ENCODE results near the gene PPP1R14C.
"Not testable (repeated sequence)": the region's sequence is repeated elsewhere in the genome, so short reads cannot be mapped to it uniquely, and the experiment has no call there.

PPP1R14C gene

DNA sequence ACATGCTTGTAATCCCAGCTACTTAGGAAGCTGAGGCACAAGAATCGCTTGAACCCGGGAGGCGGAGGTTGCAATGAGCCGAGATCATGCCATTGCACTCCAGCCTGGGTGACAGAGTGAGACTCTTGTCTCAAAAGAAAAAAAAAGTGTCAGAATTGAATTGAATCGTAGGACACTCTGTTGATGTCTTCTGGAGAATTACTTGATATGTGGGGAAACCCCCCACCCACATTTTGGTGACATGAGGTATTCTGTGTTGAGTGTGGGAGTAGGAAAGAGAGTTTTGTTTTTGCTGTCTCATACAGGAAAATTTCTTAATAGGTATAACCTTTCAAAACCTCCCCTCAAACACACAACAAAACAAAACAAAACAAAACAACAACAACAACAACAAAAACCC is 98.9 kb downstream of the PPP1R14C start:
- H3K9me3 ChIP-seq (ENCODE audit: control insufficient read depth in 1 of 2, low read length in 2 of 2); H3K4me3 ChIP-seq (ENCODE audit: low read depth in 1 of 2, low read length in 2 of 2); H3K27ac ChIP-seq (ENCODE audit: low read length); H3K27me3 ChIP-seq (ENCODE audit: low read depth, low read length); H3K36me3 ChIP-seq (ENCODE audit: control insufficient read depth in 1 of 2, insufficient read depth in 2 of 2, low read length in 2 of 2); H3K4me1 ChIP-seq (ENCODE audit: control insufficient read depth in 1 of 2, insufficient read depth in 2 of 2, low read length in 2 of 2): not testable (repeated sequence)

DNA sequence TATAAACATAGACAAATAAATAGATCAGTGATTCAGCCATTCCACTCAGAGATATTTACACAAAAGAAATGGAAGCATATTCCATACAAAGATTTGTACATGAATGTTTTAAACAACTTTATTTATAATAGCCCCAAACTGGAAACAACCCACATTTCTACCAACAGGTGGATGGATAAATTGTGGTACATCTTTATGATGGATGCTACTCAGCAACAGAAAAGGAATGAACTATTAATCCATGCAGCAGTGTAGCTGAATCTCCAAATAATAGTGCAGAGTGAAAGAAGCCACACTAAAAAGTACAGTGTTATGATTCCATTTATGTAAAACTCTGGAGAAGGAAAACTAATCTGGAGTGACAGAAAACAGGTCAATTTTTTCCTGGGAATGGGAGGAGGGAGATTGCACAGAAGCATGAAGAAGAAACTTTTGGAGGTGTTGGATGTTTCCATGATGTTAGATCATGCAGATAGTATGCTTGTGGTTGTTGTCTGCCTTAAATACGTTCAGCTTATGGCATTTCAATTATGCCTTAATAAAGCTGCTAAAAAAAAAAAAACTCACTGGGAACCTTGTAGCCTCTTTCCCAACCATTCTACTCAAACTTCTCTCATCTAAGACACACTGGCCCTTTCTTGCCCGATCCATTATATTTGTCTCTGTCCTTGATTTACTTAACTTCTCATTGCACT is 100.9 kb downstream of the PPP1R14C start:
- Histone ChIP-seq H3K36me3 (ENCODE audit: control insufficient read depth in 1 of 2, insufficient read depth in 2 of 2, low read length in 2 of 2) (no peaks in the 10 kb centered on the region), H3K4me1 (ENCODE audit: control insufficient read depth in 1 of 2, insufficient read depth in 2 of 2, low read length in 2 of 2) (no peaks in the 10 kb centered on the region), H3K27ac (ENCODE audit: low read length) (no peak overlapping the region), H3K4me3 (ENCODE audit: low read depth in 1 of 2, low read length in 2 of 2) (no peak overlapping the region), H3K9me3 (ENCODE audit: control insufficient read depth in 1 of 2, low read length in 2 of 2) (no peaks in the 10 kb centered on the region), H3K27me3 (ENCODE audit: low read depth, low read length) (no peaks in the 10 kb centered on the region)

DNA sequence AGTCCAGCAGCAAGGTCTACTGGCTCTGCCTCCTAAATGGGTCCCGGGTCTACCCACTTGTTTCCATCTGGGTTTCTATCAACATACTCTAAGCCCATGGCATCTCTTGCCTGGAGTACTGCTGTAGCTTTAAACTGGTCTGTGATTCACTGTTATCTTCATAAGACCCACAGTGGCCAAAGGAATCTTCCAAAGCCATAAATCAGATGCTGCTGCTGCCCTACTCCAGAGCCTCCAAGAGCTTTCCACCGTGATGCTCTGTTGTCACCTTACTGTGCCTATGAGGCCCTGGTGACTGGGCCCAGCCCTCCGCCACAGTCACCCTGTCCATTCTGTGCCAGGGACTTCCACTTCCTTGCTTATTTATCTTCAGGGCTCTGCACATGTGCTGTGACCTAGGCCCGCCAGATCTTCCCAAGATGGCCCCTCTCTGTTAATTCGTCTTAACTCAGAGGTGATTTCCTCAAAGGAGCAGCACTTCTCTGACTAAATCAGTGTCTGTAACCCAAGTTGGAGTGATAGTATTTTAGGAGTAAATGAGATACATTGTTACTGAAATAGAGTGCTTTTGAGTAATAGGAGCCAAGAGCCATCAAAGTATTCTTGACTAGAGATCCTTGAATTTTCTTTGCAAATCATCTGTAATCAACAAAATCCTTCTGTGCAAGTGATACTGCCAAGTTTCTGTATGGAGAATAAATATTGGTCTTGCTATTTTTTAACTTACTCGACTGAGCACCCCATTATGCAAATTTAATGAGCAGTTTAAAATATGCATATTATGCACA is 102.5 kb downstream of the PPP1R14C start:
- H3K27me3 ChIP-seq (ENCODE audit: low read depth, low read length), result no peaks in the 10 kb centered on the region
- no peak overlapping the region for H3K4me3 ChIP-seq (ENCODE audit: low read depth in 1 of 2, low read length in 2 of 2)
- H3K27ac ChIP-seq (ENCODE audit: low read length), result no peak overlapping the region
- no peaks in the 10 kb centered on the region for H3K36me3 ChIP-seq (ENCODE audit: control insufficient read depth in 1 of 2, insufficient read depth in 2 of 2, low read length in 2 of 2)
- H3K4me1 ChIP-seq (ENCODE audit: control insufficient read depth in 1 of 2, insufficient read depth in 2 of 2, low read length in 2 of 2), result no peaks in the 10 kb centered on the region
- H3K9me3 ChIP-seq (ENCODE audit: control insufficient read depth in 1 of 2, low read length in 2 of 2), result no peaks in the 10 kb centered on the region

GRCh38 chr6:150247803-150248202 is 105.0 kb downstream of the PPP1R14C start:
- H3K4me1 ChIP-seq (ENCODE audit: control insufficient read depth in 1 of 2, insufficient read depth in 2 of 2, low read length in 2 of 2), result peaks cover 0 to 3% of the 10 kb centered on the region in 2 donors
- H3K9me3 ChIP-seq (ENCODE audit: control insufficient read depth in 1 of 2, low read length in 2 of 2), result no peaks in the 10 kb centered on the region
- H3K27ac ChIP-seq (ENCODE audit: low read length), result no peak overlapping the region
- H3K4me3 ChIP-seq (ENCODE audit: low read depth in 1 of 2, low read length in 2 of 2), result no peak overlapping the region
- no peaks in the 10 kb centered on the region for H3K36me3 ChIP-seq (ENCODE audit: control insufficient read depth in 1 of 2, insufficient read depth in 2 of 2, low read length in 2 of 2)
- H3K27me3 ChIP-seq (ENCODE audit: low read depth, low read length), result no peaks in the 10 kb centered on the region

DNA sequence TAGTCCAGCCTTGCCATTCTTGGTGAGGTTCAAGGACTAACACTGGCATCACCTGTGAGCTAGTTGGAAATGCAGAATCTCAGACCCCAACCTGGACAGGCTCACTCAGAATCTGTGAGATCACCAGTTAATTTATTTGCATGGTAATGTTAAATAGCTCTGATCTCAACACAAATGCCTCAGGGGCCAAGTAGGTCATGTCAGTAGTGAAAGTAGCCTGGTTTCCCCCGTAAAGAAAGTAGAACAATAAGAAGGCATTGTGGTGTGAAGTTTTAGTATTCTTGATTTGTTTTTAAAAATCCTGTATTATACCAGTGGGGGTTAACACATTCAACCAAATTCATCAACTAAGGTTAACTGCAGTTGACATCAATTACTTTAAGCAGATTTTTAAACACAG is 105.5 kb downstream of the PPP1R14C start:
- no peak overlapping the region for H3K4me3 ChIP-seq (ENCODE audit: low read depth in 1 of 2, low read length in 2 of 2)
- no peak overlapping the region for H3K27ac ChIP-seq (ENCODE audit: low read length)
- H3K36me3 ChIP-seq (ENCODE audit: control insufficient read depth in 1 of 2, insufficient read depth in 2 of 2, low read length in 2 of 2), result no peaks in the 10 kb centered on the region
- peaks cover 0 to 3% of the 10 kb centered on the region in 2 donors for H3K4me1 ChIP-seq (ENCODE audit: control insufficient read depth in 1 of 2, insufficient read depth in 2 of 2, low read length in 2 of 2)
- H3K9me3 ChIP-seq (ENCODE audit: control insufficient read depth in 1 of 2, low read length in 2 of 2), result no peaks in the 10 kb centered on the region
- H3K27me3 ChIP-seq (ENCODE audit: low read depth, low read length), result no peaks in the 10 kb centered on the region

DNA sequence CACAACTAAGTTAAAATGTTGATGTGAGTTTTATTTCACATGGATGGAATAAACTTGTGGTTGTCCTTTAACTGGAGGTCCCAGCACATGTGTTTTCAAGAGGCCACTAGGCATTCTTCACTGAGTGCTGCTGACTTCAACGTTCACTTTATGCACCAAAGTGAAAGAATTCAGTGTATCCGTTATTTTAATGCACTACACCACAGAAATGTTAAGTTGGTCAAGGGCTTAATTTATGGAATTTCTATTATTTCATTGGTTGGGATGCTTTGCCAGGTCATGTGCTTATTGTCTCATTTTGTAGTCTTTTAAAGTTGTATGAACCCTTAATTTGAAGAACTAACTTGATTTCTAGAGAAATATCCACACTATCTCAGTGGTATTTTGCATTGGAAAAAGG is 106.4 kb downstream of the PPP1R14C start:
- Histone ChIP-seq H3K27me3 (ENCODE audit: low read depth, low read length) (no peaks in the 10 kb centered on the region), H3K27ac (ENCODE audit: low read length) (no peak overlapping the region), H3K9me3 (ENCODE audit: control insufficient read depth in 1 of 2, low read length in 2 of 2) (no peaks in the 10 kb centered on the region), H3K4me1 (ENCODE audit: control insufficient read depth in 1 of 2, insufficient read depth in 2 of 2, low read length in 2 of 2) (peaks cover 0 to 3% of the 10 kb centered on the region in 2 donors), H3K36me3 (ENCODE audit: control insufficient read depth in 1 of 2, insufficient read depth in 2 of 2, low read length in 2 of 2) (no peaks in the 10 kb centered on the region), H3K4me3 (ENCODE audit: low read depth in 1 of 2, low read length in 2 of 2) (no peak overlapping the region)

DNA sequence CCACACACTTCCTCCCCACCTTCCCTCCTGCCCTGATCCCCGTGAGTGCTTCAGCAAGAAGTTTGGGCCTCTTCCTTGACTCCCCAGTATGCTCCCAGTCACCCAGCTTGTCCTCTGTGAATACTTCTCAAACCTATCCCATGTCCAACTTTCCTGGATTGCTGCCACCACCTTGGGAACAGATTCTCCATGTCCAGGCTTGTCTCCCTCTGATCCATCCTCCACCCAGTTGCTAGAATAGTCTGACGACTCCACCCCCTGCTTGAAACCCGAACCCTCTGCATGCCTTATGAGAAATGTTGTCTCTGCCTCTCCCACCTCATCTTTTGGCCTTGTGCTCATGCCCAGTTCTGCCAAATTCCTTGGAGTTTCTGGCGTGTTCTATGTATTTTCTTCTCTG is 108.0 kb downstream of the PPP1R14C start:
- Histone ChIP-seq H3K4me3 (ENCODE audit: low read depth in 1 of 2, low read length in 2 of 2) (no peak overlapping the region), H3K36me3 (ENCODE audit: control insufficient read depth in 1 of 2, insufficient read depth in 2 of 2, low read length in 2 of 2) (no peaks in the 10 kb centered on the region), H3K27me3 (ENCODE audit: low read depth, low read length) (no peaks in the 10 kb centered on the region), H3K9me3 (ENCODE audit: control insufficient read depth in 1 of 2, low read length in 2 of 2) (no peaks in the 10 kb centered on the region), H3K27ac (ENCODE audit: low read length) (no peak overlapping the region), H3K4me1 (ENCODE audit: control insufficient read depth in 1 of 2, insufficient read depth in 2 of 2, low read length in 2 of 2) (peaks cover 0 to 3% of the 10 kb centered on the region in 2 donors)

- Histone ChIP-seq H3K4me3 (ENCODE audit: low read depth in 1 of 2, low read length in 2 of 2) (no peak overlapping the region), H3K27ac (ENCODE audit: low read length) (no peak overlapping the region), H3K9me3 (ENCODE audit: control insufficient read depth in 1 of 2, low read length in 2 of 2) (no peaks in the 10 kb centered on the region), H3K27me3 (ENCODE audit: low read depth, low read length) (no peaks in the 10 kb centered on the region), H3K4me1 (ENCODE audit: control insufficient read depth in 1 of 2, insufficient read depth in 2 of 2, low read length in 2 of 2) (peaks cover 0 to 3% of the 10 kb centered on the region in 2 donors), H3K36me3 (ENCODE audit: control insufficient read depth in 1 of 2, insufficient read depth in 2 of 2, low read length in 2 of 2) (no peaks in the 10 kb centered on the region)
Measured at GRCh38 chr6:150251566-150252186, 108.8 kb downstream of the PPP1R14C start.

GRCh38 chr6:150252714-150253444 is 110.0 kb downstream of the PPP1R14C start:
- Histone ChIP-seq H3K4me1 (ENCODE audit: control insufficient read depth in 1 of 2, insufficient read depth in 2 of 2, low read length in 2 of 2) (peaks cover 0 to 3% of the 10 kb centered on the region in 2 donors), H3K4me3 (ENCODE audit: low read depth in 1 of 2, low read length in 2 of 2) (no peak overlapping the region), H3K9me3 (ENCODE audit: control insufficient read depth in 1 of 2, low read length in 2 of 2) (no peaks in the 10 kb centered on the region), H3K27ac (ENCODE audit: low read length) (no peak overlapping the region), H3K36me3 (ENCODE audit: control insufficient read depth in 1 of 2, insufficient read depth in 2 of 2, low read length in 2 of 2) (no peaks in the 10 kb centered on the region), H3K27me3 (ENCODE audit: low read depth, low read length) (no peaks in the 10 kb centered on the region)

GRCh38 chr6:150253489-150253888 is 110.6 kb downstream of the PPP1R14C start:
- Histone ChIP-seq H3K4me1 (ENCODE audit: control insufficient read depth in 1 of 2, insufficient read depth in 2 of 2, low read length in 2 of 2) (peaks cover 0 to 3% of the 10 kb centered on the region in 2 donors), H3K27ac (ENCODE audit: low read length) (no peak overlapping the region), H3K9me3 (ENCODE audit: control insufficient read depth in 1 of 2, low read length in 2 of 2) (no peaks in the 10 kb centered on the region), H3K36me3 (ENCODE audit: control insufficient read depth in 1 of 2, insufficient read depth in 2 of 2, low read length in 2 of 2) (no peaks in the 10 kb centered on the region), H3K4me3 (ENCODE audit: low read depth in 1 of 2, low read length in 2 of 2) (no peak overlapping the region), H3K27me3 (ENCODE audit: low read depth, low read length) (no peaks in the 10 kb centered on the region)

DNA sequence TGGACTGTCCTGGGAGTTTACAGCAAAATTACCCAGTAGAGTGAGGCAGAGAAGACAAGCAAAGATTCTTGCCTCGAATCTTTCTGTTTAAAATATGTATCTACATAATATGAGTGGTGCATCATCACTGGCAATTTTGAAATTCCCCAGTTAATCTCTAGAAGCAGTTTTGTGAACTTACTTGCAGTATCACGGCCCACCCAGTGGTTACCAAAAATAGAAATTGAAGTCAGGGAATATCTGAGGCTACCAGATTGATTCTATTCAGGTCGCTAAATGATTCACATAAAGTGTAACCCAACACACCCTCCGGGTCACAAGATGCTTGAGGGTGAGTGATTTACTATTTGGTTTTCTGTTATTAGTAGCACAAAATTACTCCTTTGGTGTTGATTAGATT is 111.9 kb downstream of the PPP1R14C start:
- H3K9me3 ChIP-seq (ENCODE audit: control insufficient read depth in 1 of 2, low read length in 2 of 2), result no peaks in the 10 kb centered on the region
- no peaks in the 10 kb centered on the region for H3K36me3 ChIP-seq (ENCODE audit: control insufficient read depth in 1 of 2, insufficient read depth in 2 of 2, low read length in 2 of 2)
- no peak overlapping the region for H3K27ac ChIP-seq (ENCODE audit: low read length)
- no peak overlapping the region for H3K4me3 ChIP-seq (ENCODE audit: low read depth in 1 of 2, low read length in 2 of 2)
- no peaks in the 10 kb centered on the region for H3K27me3 ChIP-seq (ENCODE audit: low read depth, low read length)
- H3K4me1 ChIP-seq (ENCODE audit: control insufficient read depth in 1 of 2, insufficient read depth in 2 of 2, low read length in 2 of 2), result peaks cover 0 to 3% of the 10 kb centered on the region in 2 donors
